GM12874 (cell line): Measurements from ENCODE around the gene TUBAL3.

ENCODE experiments used
- CTCF ChIP-seq: IDR thresholded peaks from 2 replicates; pipeline ENCODE4 v1.5.1; 2011; ENCODE audit warnings: low read depth, mild to moderate bottlenecking, control low read depth, low read length, moderate library complexity; ENCODE audit not compliant: insufficient read depth

TUBAL3 gene

GRCh38 chr10:5373307-5373706 lies 31.3 kb downstream of the TUBAL3 start:
- TF ChIP-seq CTCF: no peak

GRCh38 chr10:5370493-5371352 lies 33.9 kb downstream of the TUBAL3 start:
- no peak for TF ChIP-seq CTCF

GRCh38 chr10:5369362-5370158 lies 35.1 kb downstream of the TUBAL3 start:
- TF ChIP-seq CTCF: no peak

GRCh38 chr10:5365928-5366327 lies 38.7 kb downstream of the TUBAL3 start:
- TF ChIP-seq CTCF: no peak

GRCh38 chr10:5364890-5365338 lies 39.7 kb downstream of the TUBAL3 start, which contains the start of gene UCN3:
Gene UCN3, plus strand, starts transcription at chr10:5364966. Its CDS starts 8,755 bp downstream, at chr10:5373721.
- TF ChIP-seq CTCF: no peak

- no peak for TF ChIP-seq CTCF
Observed at GRCh38 chr10:5364374-5364773, 40.3 kb downstream of the TUBAL3 start.

- no peak for TF ChIP-seq CTCF
Observed at GRCh38 chr10:5362873-5363272, 41.8 kb downstream of the TUBAL3 start.
